GM19324 (cell line): ENCODE measurements around the gene TSC2.

Experiments
- ATAC-seq: cut with Tn5 transposase; IDR thresholded peaks from one replicate; pipeline ENCODE4 v1.9.1; 2021; ENCODE audit warnings: mild to moderate bottlenecking, moderate library complexity; ENCODE audit not compliant: unreplicated experiment, low FRiP score

The TSC2 gene

GRCh38 chr16:2047330-2048115, at the start of gene TSC2, which contains the start of gene NTHL1:
Gene TSC2, plus strand, starts transcription at chr16:2047985. Its CDS starts 631 bp downstream, at chr16:2048616.
Gene NTHL1, minus strand, starts transcription at chr16:2047834. Its CDS starts 11 bp downstream, at chr16:2047823.
- ATAC-seq, result peak; percentile 92

- no peak for ATAC-seq
Observed at GRCh38 chr16:1998360-1998835, 49.4 kb upstream of the TSC2 start.

- no peak for ATAC-seq
Observed at GRCh38 chr16:1998852-1999801, 48.7 kb upstream of the TSC2 start.

GRCh38 chr16:1999866-2000514, 47.8 kb upstream of the TSC2 start:
- no peak for ATAC-seq

GRCh38 chr16:2001035-2001434, 46.8 kb upstream of the TSC2 start:
- no peak for ATAC-seq

GRCh38 chr16:2001456-2002355, 46.1 kb upstream of the TSC2 start:
- no peak for ATAC-seq

GRCh38 chr16:2002406-2003230, 45.2 kb upstream of the TSC2 start:
- no peak for ATAC-seq

- ATAC-seq, result no peak
Observed at GRCh38 chr16:2003231-2003826, 44.5 kb upstream of the TSC2 start.

GRCh38 chr16:2003827-2004641, 43.8 kb upstream of the TSC2 start:
- peak; percentile 37 for ATAC-seq

GRCh38 chr16:2004795-2005517, 42.8 kb upstream of the TSC2 start:
- no peak for ATAC-seq

- no peak for ATAC-seq
Observed at GRCh38 chr16:2005646-2006045, 42.1 kb upstream of the TSC2 start.

GRCh38 chr16:2006317-2006716, 41.5 kb upstream of the TSC2 start:
- ATAC-seq, result no peak

- no peak for ATAC-seq
Observed at GRCh38 chr16:2007081-2007836, 40.5 kb upstream of the TSC2 start.

GRCh38 chr16:2008009-2008526, 39.7 kb upstream of the TSC2 start:
- ATAC-seq, result no peak

- no peak for ATAC-seq
Observed at GRCh38 chr16:2008631-2009163, 39.1 kb upstream of the TSC2 start.
